IPS DF 6.9 (cell line): ENCODE data around the gene MGAT4A.

Source experiments
- DNase-seq: peaks from one replicate; pipeline ENCODE4 v3.0.0-alpha.2; 2013; ENCODE audit warnings: low read depth, low spot score
- H3K27ac ChIP-seq: one replicate; pipeline ENCODE4 v1.5.1; 2013; ENCODE audit warnings: low read length, control low read depth
- H3K27me3 ChIP-seq: 2 replicates; pipeline ENCODE4 v1.6.1; 2013; ENCODE audit warnings: mild to moderate bottlenecking, low read length; ENCODE audit not compliant: control insufficient read depth, insufficient read depth
- H3K36me3 ChIP-seq: 2 replicates; pipeline ENCODE4 v1.6.1; 2013; ENCODE audit warnings: low read length; ENCODE audit not compliant: control insufficient read depth, insufficient read depth
- H3K4me1 ChIP-seq: 2 replicates; pipeline ENCODE4 v1.6.1; 2013; ENCODE audit warnings: low read length; ENCODE audit not compliant: control insufficient read depth, insufficient read depth
- H3K4me3 ChIP-seq: 2 replicates; pipeline ENCODE4 v1.5.1; 2013; ENCODE audit warnings: mild to moderate bottlenecking, low read length
- H3K9me3 ChIP-seq: 2 replicates; pipeline ENCODE4 v1.6.1; 2013; ENCODE audit warnings: low read length, inconsistent platforms; ENCODE audit not compliant: control insufficient read depth, insufficient read depth
- WGBS: extraction: QIAGEN DNeasy Blood & Tissue Kit; methylation state at CpG from one replicate; pipeline ENCODE4 v1.1.7; 2013; ENCODE audit warnings: mixed read lengths, missing lambda C conversion rate; ENCODE audit not compliant: insufficient read length, insufficient coverage; 5-methylcytosine and 5-hydroxymethylcytosine counted together

The MGAT4A gene

DNA sequence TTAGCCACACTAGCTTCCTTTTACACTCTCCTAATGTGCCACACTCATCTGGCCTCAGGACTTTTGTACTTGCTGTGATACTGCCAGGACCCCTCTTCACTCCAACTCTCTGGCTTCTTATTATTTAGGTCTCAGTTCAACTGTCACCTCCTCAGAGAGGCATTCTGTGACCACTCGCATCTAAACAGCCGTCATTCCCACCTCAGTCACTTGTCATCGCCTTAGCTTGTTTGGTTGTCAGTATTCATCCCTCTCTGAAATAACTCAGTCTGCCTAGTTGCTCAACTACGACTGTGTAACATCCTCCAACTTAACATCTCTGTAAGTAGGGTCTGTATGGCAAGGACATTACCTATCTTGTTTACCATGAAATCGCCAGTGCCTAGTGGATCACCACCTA is 27.2 kb downstream of the MGAT4A start:
- no peak overlapping the region for H3K27ac ChIP-seq
- H3K4me3 ChIP-seq = no peak overlapping the region
- no peaks in the 10 kb centered on the region for H3K9me3 ChIP-seq
- no CpG with 5 or more reads among the region's 5 CpGs for WGBS
- no peak for DNase-seq
- no peaks in the 10 kb centered on the region for H3K4me1 ChIP-seq
- H3K36me3 ChIP-seq = no peaks in the 10 kb centered on the region
- H3K27me3 ChIP-seq = no peaks in the 10 kb centered on the region

DNA sequence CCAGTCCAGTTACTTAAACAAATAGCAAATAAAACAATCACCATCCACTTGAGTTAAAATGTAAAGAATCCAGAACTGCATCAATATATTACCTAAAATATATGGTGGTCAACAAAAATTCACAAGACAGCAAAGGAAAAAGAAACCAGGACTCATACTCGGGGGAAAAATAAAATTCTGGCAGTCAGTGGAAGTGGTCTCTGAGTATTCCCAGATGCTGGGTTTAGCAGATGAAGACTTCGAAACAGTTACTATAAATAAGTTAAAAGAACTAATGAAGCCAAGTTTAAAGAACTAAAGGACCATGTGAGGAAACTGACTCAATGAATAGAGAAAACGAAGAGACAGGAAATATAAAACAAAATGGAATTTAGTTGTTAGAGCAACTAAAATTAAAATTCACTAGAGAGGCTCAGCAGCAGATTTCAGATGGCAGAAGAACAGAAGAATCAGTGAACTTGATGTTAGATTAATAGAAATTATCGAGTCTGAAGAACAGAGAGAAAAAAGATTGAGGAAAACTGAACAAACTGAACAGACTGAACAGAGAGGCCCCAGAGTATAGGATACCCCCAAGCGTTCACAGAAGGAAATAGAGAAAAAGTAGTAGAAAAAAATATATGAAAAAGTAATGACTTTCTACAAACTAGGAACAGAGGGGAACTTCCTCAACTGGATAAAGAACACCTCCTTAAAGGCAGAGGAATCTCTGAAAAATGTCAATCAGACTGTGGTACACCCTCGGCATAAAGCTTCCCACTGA is 27.9 kb downstream of the MGAT4A start:
- WGBS = no CpG with 5 or more reads among the region's 6 CpGs
- Histone ChIP-seq H3K4me1 (no peaks in the 10 kb centered on the region), H3K9me3 (no peaks in the 10 kb centered on the region), H3K27ac (no peak overlapping the region), H3K4me3 (no peak overlapping the region), H3K36me3 (no peaks in the 10 kb centered on the region), H3K27me3 (no peaks in the 10 kb centered on the region)
- DNase-seq = no peak

DNA sequence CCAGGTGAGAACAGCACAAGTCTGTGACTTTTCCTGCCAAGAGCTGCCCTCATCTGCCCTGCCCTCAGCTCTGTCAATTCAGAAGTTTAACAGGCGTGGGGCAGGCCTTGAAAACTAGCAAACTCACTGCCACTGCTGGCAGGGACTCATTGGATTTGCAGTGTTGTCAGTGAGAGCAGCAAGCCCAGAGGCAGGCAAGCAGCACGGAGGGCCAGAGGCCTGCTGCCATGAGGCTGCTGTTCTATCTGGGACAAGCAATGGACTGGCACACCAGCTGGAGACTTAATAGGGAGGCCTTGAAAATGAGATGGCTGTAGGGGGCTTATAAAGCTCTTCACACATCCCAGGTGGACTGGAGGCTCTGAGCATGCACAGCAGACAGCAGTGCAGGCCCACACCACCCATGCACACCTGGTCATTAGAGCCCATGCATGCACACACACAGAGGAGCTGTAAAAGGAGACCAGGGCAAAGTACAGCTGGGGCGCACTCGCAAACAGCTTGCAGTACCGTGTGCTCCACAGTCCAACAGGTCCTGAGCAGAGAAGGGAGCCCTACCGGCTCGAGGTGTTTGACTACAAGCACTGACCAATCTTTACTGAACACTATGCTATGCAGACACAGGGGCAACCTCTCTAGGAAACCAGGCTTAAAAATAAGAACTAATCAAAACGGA is 28.7 kb downstream of the MGAT4A start:
- Histone ChIP-seq H3K4me3 (no peak overlapping the region), H3K27me3 (no peaks in the 10 kb centered on the region), H3K27ac (no peak overlapping the region), H3K4me1 (no peaks in the 10 kb centered on the region), H3K36me3 (no peaks in the 10 kb centered on the region), H3K9me3 (no peaks in the 10 kb centered on the region)
- no peak for DNase-seq
- no CpG with 5 or more reads among the region's 8 CpGs for WGBS

- H3K4me3 ChIP-seq = no peak overlapping the region
- WGBS = no CpG with 5 or more reads among the region's 1 CpG
- H3K9me3 ChIP-seq = no peaks in the 10 kb centered on the region
- no peaks in the 10 kb centered on the region for H3K4me1 ChIP-seq
- H3K27me3 ChIP-seq = no peaks in the 10 kb centered on the region
- no peaks in the 10 kb centered on the region for H3K36me3 ChIP-seq
- no peak for DNase-seq
- no peak overlapping the region for H3K27ac ChIP-seq
Measured at GRCh38 chr2:98701230-98701629, 29.7 kb downstream of the MGAT4A start.

DNA sequence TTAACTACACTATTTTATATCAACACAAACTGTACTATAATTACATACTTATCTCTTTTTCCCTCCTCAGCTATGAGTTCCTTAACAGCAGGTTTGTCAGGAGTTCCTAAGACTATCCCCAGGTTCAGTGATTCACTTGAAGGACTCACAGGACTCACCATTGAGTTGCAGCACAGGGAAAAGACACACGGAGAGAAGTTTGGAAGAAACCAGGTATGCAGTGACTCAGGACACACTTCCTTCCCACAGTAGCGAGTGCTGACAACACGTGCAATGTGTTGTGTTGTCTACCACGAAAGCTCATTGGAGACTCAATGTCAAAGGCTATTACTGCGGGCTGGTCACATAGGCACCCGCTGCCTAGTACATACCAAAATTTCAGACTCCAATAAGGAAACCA is 32.0 kb downstream of the MGAT4A start:
- no peaks in the 10 kb centered on the region for H3K9me3 ChIP-seq
- no peaks in the 10 kb centered on the region; the same call in 1 of the 2 replicates for H3K4me1 ChIP-seq
- no peaks in the 10 kb centered on the region for H3K27me3 ChIP-seq
- H3K4me3 ChIP-seq = no peak overlapping the region
- H3K36me3 ChIP-seq = no peaks in the 10 kb centered on the region
- no peak overlapping the region for H3K27ac ChIP-seq
- no peak for DNase-seq
- no CpG with 5 or more reads among the region's 6 CpGs for WGBS

DNA sequence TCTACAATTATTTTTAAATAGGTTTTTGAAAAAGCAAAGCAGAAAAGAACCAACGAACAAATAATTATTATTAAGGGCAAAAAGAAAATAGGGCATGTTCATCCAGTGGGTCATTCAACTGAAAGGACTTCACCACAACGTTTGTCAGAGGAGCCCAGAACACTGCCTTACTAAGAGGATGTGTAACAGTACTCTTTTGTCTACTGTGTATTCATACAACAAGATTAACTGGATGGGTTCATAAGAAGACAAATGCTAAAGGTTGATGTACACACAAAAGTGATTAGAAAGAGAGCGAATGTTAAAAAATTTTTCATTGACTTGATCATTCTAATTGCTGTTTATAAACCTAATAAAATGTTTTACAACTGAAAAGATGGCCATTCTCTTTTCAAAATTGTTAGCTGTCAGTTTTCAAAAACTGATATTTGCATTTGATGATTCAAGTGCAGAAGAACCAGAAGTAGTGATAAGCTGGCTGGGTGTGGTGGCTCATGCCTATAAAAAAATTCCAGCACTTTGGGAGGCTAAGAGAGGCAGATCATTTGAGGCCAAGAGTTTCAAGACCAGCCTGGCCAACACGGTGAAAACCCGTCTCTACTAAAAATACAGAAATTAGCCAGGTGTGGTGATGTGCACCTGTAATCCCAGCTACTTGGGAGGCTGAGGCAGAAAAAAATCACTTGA is 33.1 kb downstream of the MGAT4A start:
- H3K36me3 ChIP-seq = no peaks in the 10 kb centered on the region
- H3K4me3 ChIP-seq = no peak overlapping the region
- H3K27me3 ChIP-seq = no peaks in the 10 kb centered on the region
- no peaks in the 10 kb centered on the region for H3K9me3 ChIP-seq
- WGBS = no CpG with 5 or more reads among the region's 5 CpGs
- no peak overlapping the region for H3K27ac ChIP-seq
- no peak for DNase-seq
- H3K4me1 ChIP-seq = no peaks in the 10 kb centered on the region; the same call in 1 of the 2 replicates

- H3K36me3 ChIP-seq = no peaks in the 10 kb centered on the region
- H3K27me3 ChIP-seq = no peaks in the 10 kb centered on the region
- H3K4me1 ChIP-seq = no peaks in the 10 kb centered on the region; the same call in 1 of the 2 replicates
- H3K4me3 ChIP-seq = no peak overlapping the region
- no peaks in the 10 kb centered on the region for H3K9me3 ChIP-seq
- no peak overlapping the region for H3K27ac ChIP-seq
- WGBS = no CpG with 5 or more reads among the region's 4 CpGs
- no peak for DNase-seq
Measured at GRCh38 chr2:98696200-98696599, 34.7 kb downstream of the MGAT4A start.

GRCh38 chr2:98695255-98695654 is 35.7 kb downstream of the MGAT4A start:
- Histone ChIP-seq H3K27ac (no peak overlapping the region), H3K4me3 (no peak overlapping the region), H3K27me3 (no peaks in the 10 kb centered on the region), H3K4me1 (no peaks in the 10 kb centered on the region; the same call in 1 of the 2 replicates), H3K9me3 (no peaks in the 10 kb centered on the region), H3K36me3 (no peaks in the 10 kb centered on the region)
- WGBS = no CpG with 5 or more reads among the region's 3 CpGs
- no peak for DNase-seq

DNA sequence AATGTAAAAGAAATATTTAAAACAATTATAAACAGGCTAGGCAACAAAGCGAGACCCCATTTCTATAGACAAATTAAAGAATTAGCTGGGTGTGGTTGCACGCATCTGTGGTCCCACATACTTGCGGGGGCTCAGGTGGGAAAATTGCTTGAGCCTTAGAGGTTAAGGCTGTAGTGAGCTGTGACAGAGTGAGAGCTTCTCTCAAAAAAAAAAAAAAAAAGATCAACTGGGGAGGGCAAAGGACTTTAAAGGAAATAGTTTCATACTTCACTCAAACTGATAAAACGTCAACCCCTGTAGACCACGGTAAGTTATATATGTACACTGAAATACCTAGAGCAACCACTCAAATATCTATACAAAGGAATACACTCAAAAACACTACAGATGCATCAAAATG is 37.5 kb downstream of the MGAT4A start:
- WGBS = no CpG with 5 or more reads among the region's 5 CpGs

DNA sequence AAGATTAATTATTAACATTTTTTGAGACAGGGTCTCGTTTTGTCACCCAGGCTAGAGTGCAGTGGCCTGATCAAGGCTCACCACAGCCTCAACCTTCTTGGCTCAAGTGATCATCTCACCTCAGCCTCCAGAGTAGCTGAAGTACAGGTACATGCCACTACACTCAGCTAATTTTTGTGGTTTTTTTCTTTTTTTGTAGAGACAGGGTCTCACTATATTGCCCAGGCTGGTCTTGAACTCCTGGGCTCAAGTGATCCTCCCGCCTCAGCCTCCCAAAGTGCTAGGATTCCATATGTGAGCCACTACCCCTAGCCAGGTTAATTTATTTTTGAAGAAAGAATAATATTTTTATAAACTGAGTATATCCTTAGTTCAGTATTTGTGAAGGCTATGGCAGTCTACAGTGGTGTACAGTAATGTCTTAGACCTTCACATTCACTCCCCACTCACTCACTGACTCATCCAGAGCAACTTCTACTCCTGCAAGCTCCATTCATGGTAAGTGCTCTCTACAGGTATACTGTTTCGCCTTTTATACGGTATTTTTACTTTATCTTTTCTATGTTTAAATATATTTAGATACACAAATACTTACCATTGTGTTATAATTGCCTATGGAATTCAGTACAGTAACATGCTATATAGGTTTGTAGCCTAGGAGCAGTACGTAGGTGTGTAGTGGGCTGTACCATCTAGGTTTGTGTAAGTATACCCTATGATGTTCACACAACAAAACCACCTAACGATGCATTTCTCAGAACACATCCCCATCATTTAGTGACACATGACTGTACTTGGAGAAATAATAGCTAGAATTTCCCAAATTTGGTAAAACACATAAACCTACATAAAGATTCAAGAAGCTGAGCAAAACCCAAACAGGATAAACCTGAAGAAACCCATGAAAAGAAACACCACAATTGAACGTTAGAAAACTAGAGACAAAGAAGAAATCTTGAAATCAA is 38.6 kb downstream of the MGAT4A start:
- Histone ChIP-seq H3K9me3 (no peaks in the 10 kb centered on the region), H3K4me1 (no peaks in the 10 kb centered on the region; the same call in 1 of the 2 replicates), H3K27ac (no peak overlapping the region), H3K36me3 (no peaks in the 10 kb centered on the region), H3K27me3 (no peaks in the 10 kb centered on the region), H3K4me3 (no peak overlapping the region)
- DNase-seq = no peak
- no CpG with 5 or more reads among the region's 7 CpGs for WGBS

More for the DNA sequence above, 37.5 kb downstream of the MGAT4A start:
- Histone ChIP-seq H3K36me3 (no peaks in the 10 kb centered on the region), H3K27me3 (no peaks in the 10 kb centered on the region), H3K9me3 (no peaks in the 10 kb centered on the region), H3K4me3 (no peak overlapping the region), H3K4me1 (no peaks in the 10 kb centered on the region; the same call in 1 of the 2 replicates), H3K27ac (no peak overlapping the region)
- DNase-seq = no peak
